OCI-LY3 (cell line): ENCODE measurements around the gene FGF11.

Experiments used
- H2AFZ ChIP-seq: fragments of 200-600, 300-600 bp; shearing (Covaris generic); 2 replicates; pipeline ENCODE4 v1.6.0; 2014; ENCODE audit warnings: antibody characterized with exemption, low read depth, low read length
- H3K27ac ChIP-seq: fragments of 200-600, 300-600 bp; sonication (generic); 2 replicates; pipeline ENCODE4 v1.5.1; 2014; ENCODE audit warnings: mild to moderate bottlenecking, low read length, moderate library complexity, mixed read lengths
- H3K27me3 ChIP-seq: fragments of 200-600, 300-600 bp; sonication (generic); 2 replicates; pipeline ENCODE4 v1.6.1; 2014; ENCODE audit warnings: low read depth, low read length, mixed read lengths
- H3K36me3 ChIP-seq: fragments of 200-600, 300-600 bp; sonication (generic); replicated peaks from 2 replicates; pipeline ENCODE3; 2014; ENCODE audit warnings: low read depth, low read length, mixed read lengths
- H3K4me1 ChIP-seq: fragments of 300-600, 200-600 bp; sonication (generic); 2 replicates; pipeline ENCODE4 v1.6.1; 2014; ENCODE audit warnings: low read length, mixed read lengths
- H3K4me2 ChIP-seq: fragments of 200-600, 300-600 bp; sonication (generic); 2 replicates; pipeline ENCODE4 v1.6.1; 2014; ENCODE audit warnings: low read length, mixed read lengths
- H3K4me3 ChIP-seq: fragments of 300-600, 200-600 bp; sonication (generic); 2 replicates; pipeline ENCODE4 v1.5.1; 2014; ENCODE audit warnings: antibody characterized with exemption, mild to moderate bottlenecking, low read length, moderate library complexity
- H3K79me2 ChIP-seq: fragments of 300-600, 200-600 bp; shearing (Covaris generic); 2 replicates; pipeline ENCODE4 v1.6.1; 2014; ENCODE audit warnings: mild to moderate bottlenecking, low read length, mixed read lengths
- H3K9ac ChIP-seq: fragments of 300-600, 200-600 bp; shearing (Covaris generic); 2 replicates; pipeline ENCODE4 v1.6.0; 2014; ENCODE audit warnings: mild to moderate bottlenecking, low read length, moderate library complexity
- H3K9me3 ChIP-seq: fragments of 200-600, 300-600 bp; shearing (Covaris generic); 2 replicates; pipeline ENCODE4 v1.6.1; 2014; ENCODE audit warnings: low read length, mixed read lengths; ENCODE audit not compliant: insufficient read depth
- H4K20me1 ChIP-seq: fragments of 200-600, 300-600 bp; sonication (generic); 2 replicates; pipeline ENCODE4 v1.6.1; 2016; ENCODE audit warnings: low read length, mixed read lengths; ENCODE audit not compliant: insufficient read depth
- EZH2phosphoT487 ChIP-seq: fragments of 200-600 bp; shearing (Covaris generic); IDR thresholded peaks from 2 replicates; pipeline ENCODE4 v1.6.1; 2018; ENCODE audit warnings: antibody characterized with exemption, mixed run types, low read depth
- TF ChIP-seq, protein P1 (sequence below): fragments of 200-600, 300-600 bp; sonication (generic); IDR thresholded peaks from 2 replicates; pipeline ENCODE4 v1.5.1; 2014; ENCODE audit warnings: antibody characterized with exemption, low read length, low read depth

The FGF11 gene

DNA sequence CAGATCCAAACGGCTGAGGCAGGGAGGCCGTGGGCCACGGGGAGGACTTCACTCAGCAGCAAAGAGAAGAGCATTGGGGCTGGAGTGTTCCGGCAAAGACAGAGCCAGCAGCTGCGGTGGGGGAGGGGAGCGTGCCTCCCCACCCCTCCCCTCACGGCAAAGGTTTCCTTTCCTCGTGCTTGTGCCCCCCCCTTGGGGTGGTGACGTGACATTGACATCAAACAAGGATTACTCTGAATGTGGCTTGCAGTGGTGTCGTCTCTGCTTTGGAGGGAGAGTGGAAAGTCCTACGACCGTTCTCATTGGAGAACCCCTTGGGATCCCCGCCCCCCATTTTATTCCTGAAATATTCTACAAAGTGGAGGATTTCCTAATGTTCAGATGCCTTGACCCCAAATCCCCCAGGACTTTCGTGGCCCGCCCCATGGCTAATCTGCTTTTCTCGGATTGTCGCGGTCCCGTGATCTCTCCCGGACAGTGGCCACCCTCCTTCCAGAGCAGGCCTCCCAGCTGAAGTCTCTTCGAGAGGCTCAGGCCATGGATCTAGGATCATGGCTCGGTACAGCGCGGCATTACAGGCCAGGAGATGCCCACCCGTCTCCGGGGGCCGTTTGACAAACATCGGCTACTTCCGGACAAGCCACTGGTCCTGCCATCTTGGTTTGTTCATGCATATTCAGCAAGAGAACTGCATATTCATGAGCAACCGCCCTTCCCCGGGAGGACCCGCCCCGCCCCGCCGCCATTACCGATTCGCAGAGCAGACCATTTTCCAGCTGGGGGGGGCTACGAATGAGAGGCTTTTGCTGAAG is 44.1 kb downstream of the FGF11 start:
- TF ChIP-seq, protein P1, sequence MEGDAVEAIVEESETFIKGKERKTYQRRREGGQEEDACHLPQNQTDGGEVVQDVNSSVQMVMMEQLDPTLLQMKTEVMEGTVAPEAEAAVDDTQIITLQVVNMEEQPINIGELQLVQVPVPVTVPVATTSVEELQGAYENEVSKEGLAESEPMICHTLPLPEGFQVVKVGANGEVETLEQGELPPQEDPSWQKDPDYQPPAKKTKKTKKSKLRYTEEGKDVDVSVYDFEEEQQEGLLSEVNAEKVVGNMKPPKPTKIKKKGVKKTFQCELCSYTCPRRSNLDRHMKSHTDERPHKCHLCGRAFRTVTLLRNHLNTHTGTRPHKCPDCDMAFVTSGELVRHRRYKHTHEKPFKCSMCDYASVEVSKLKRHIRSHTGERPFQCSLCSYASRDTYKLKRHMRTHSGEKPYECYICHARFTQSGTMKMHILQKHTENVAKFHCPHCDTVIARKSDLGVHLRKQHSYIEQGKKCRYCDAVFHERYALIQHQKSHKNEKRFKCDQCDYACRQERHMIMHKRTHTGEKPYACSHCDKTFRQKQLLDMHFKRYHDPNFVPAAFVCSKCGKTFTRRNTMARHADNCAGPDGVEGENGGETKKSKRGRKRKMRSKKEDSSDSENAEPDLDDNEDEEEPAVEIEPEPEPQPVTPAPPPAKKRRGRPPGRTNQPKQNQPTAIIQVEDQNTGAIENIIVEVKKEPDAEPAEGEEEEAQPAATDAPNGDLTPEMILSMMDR: no peak
- TF ChIP-seq EZH2phosphoT487: no peak
- H3K36me3 ChIP-seq: no peaks in the 10 kb centered on the region
- no peaks in the 10 kb centered on the region for H3K9me3 ChIP-seq
- H4K20me1 ChIP-seq: peaks cover 13% of the 10 kb centered on the region
- H3K9ac ChIP-seq: peak overlapping the region; percentile 100
- no peaks in the 10 kb centered on the region for H3K27me3 ChIP-seq
- H2AFZ ChIP-seq: peak overlapping the region; percentile 71; the same call in 1 of the 2 replicates
- H3K4me3 ChIP-seq: peak overlapping the region; percentile 100
- peak overlapping the region; percentile 85 for H3K4me2 ChIP-seq
- H3K27ac ChIP-seq: peak overlapping the region; percentile 93
- H3K79me2 ChIP-seq: peaks cover 54% of the 10 kb centered on the region
- peaks cover 20% of the 10 kb centered on the region for H3K4me1 ChIP-seq

DNA sequence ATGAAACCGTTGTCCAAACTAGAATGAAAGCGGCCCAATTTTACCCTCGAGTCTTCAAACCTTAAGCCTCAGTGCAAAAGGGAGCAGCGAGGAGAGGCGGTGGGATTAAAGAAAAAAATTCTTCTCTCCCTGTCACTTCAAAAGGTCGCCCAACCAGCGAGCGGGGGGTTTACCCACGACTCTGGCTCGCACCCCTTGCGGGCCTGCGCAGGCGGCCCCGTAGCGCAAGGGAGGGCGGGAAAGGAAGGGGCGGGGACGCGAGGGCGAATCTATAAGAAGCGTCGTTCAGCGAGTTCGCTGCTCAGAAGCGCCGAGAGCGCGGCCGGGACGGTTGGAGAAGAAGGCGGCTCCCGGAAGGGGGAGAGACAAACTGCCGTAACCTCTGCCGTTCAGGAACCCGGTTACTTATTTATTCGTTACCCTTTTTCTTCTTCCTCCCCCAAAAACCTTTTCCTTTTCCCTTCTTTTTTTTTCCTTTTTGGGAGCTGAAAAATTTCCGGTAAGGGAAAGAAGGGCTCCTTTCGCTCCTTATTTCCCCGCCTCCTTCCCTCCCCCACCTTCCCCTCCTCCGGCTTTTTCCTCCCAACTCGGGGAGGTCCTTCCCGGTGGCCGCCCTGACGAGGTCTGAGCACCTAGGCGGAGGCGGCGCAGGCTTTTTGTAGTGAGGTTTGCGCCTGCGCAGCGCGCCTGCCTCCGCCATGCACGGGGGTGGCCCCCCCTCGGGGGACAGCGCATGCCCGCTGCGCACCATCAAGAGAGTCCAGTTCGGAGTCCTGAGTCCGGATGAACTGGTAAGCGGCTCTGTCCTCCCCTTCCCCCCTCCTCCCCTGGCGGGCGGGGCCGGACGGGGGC is 45.0 kb downstream of the FGF11 start, which contains the start of gene POLR2A:
TSS of gene POLR2A (plus strand) at position 300 of the 852 bp plus-strand sequence.
- Histone ChIP-seq H3K4me3 (peak within 1 kb of the TSS; percentile 100), H3K27me3 (no peaks in the 10 kb centered on the region), H3K4me1 (peaks cover 18% of the 10 kb centered on the region), H3K36me3 (no peaks in the 10 kb centered on the region), H3K9me3 (no peaks in the 10 kb centered on the region), H2AFZ (peak within 1 kb of the TSS; percentile 71; the same call in 1 of the 2 replicates), H3K4me2 (peak within 1 kb of the TSS; percentile 88), H3K9ac (peak within 1 kb of the TSS; percentile 100), H4K20me1 (peaks cover 18% of the 10 kb centered on the region), H3K27ac (peak within 1 kb of the TSS; percentile 93), H3K79me2 (peaks cover 54% of the 10 kb centered on the region)
- TF ChIP-seq, protein P1: no peak
- no peak for TF ChIP-seq EZH2phosphoT487

DNA sequence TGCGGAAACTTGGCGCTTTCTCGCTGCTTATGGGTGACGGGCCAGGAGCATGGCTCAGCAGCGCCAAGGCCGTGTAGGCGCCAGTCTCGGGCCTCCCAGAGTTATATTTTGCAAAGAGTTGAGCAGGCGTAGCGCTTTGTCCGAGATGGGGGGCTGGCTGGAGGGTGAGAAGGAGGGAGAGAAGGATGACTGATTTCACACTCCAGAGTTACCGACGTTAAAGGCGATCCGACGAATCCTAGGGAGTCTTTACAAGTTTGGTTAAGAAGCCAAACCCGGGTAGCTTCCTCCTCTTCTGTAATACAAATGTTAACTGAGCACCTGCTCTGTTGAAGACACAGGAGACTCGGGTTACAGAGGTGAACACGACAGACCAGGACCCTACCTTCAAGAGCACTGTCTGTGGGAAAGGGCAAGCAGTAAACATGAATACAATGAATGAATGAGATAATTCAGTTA is 45.6 kb downstream of the FGF11 start:
- Histone ChIP-seq H3K4me1 (peaks cover 17% of the 10 kb centered on the region), H2AFZ (no peak overlapping the region), H3K9me3 (no peaks in the 10 kb centered on the region), H3K79me2 (peaks cover 57% of the 10 kb centered on the region), H4K20me1 (peaks cover 23% of the 10 kb centered on the region), H3K27ac (peak overlapping the region; percentile 93), H3K4me2 (peak overlapping the region; percentile 88), H3K4me3 (peak overlapping the region; percentile 100), H3K36me3 (no peaks in the 10 kb centered on the region), H3K27me3 (no peaks in the 10 kb centered on the region), H3K9ac (peak overlapping the region; percentile 100)
- no peak for TF ChIP-seq EZH2phosphoT487
- TF ChIP-seq, protein P1: no peak

DNA sequence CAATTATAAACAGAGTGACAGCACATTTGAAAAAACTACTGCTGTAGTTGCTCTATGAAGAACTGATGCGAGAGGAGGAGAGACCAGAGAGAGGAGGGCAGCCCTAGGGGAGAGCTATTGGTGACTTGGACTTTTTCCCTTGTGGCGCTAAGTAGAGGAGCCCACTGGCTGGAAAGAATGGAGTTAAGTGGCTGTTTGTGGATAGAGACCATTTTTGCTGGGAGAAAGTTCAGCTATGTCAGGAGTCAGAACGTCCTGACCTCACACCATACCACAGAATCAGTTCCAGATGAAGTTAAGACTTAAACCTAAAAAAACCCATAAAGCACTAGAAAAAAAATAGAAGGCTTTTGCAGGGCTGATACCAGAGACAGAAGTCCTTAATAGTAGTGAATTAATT is 46.9 kb downstream of the FGF11 start:
- TF ChIP-seq, protein P1: no peak
- TF ChIP-seq EZH2phosphoT487: no peak
- H3K4me2 ChIP-seq: peak overlapping the region; percentile 80
- H3K9me3 ChIP-seq: no peaks in the 10 kb centered on the region
- H3K4me1 ChIP-seq: peaks cover 13% of the 10 kb centered on the region
- no peaks in the 10 kb centered on the region for H3K27me3 ChIP-seq
- H2AFZ ChIP-seq: no peak overlapping the region
- H3K27ac ChIP-seq: no peak overlapping the region
- H3K36me3 ChIP-seq: peaks cover 4% of the 10 kb centered on the region
- peaks cover 66% of the 10 kb centered on the region for H3K79me2 ChIP-seq
- peak overlapping the region; percentile 100 for H3K4me3 ChIP-seq
- peak overlapping the region; percentile 40 for H3K9ac ChIP-seq
- H4K20me1 ChIP-seq: peaks cover 33% of the 10 kb centered on the region
